ENCODE measurements around the gene ALDH3B2. TPM values are rescaled to one million over a fixed set of nuclear protein-coding genes. Genes with fewer than 3 reads are reported as not detected.
A peak's percentile ranks its signal among the peaks of the same experiment; 100 is the strongest.

The ALDH3B2 gene
- total and polyA plus RNA-seq, 2 experiments from 2014 or later, result 1.6 to 2.5 TPM

GRCh38 chr11:67675058-67675747 lies 780 bp upstream of the ALDH3B2 start:
- Histone ChIP-seq H3K36me3 (replicated peaks; ENCODE audit: insufficient read depth, low read depth) (no peaks in the 10 kb centered on the region), H3K4me3 (no peak overlapping the region), H3K9me3 (ENCODE audit: low read depth) (no peaks in the 10 kb centered on the region), H3K4me1 (ENCODE audit: insufficient read depth) (peaks cover 11% of the 10 kb centered on the region), H4K20me1 (ENCODE audit: insufficient read depth, poor library complexity, severe bottlenecking) (no peaks in the 10 kb centered on the region), H3K4me2 (peak overlapping the region; percentile 25), H3K27me3 (no peaks in the 10 kb centered on the region), H3K9me2 (replicated peaks; ENCODE audit: insufficient read depth) (no peaks in the 10 kb centered on the region), H3K79me2 (no peaks in the 10 kb centered on the region), H2AFZ (no peak overlapping the region), H3K27ac (peak overlapping the region; percentile 58)
- TF ChIP-seq EZH2phosphoT487 (IDR thresholded peaks at IDR 0.05; ENCODE audit: low read depth, severe bottlenecking, unreplicated experiment), result no peak
- TF ChIP-seq EZH2 (IDR thresholded peaks at IDR 0.05; ENCODE audit: borderline replicate concordance), result no peak
- TF ChIP-seq CTCF (IDR thresholded peaks at IDR 0.05; ENCODE audit: poor library complexity), result no peak
- no peak for DNase-seq (ENCODE audit: low spot score)
- WGBS (ENCODE audit: low lambda C conversion rate, missing lambda C conversion rate), result 90% methylated on average over 12 of the region's 12 CpGs

- H2AFZ ChIP-seq, result no peak overlapping the region
- H3K27ac ChIP-seq, result no peak overlapping the region
- no peaks in the 10 kb centered on the region for H3K79me2 ChIP-seq
- DNase-seq (ENCODE audit: low spot score), result no peak
- H3K27me3 ChIP-seq, result no peaks in the 10 kb centered on the region
- peaks cover 11% of the 10 kb centered on the region for H3K4me1 ChIP-seq (ENCODE audit: insufficient read depth)
- H4K20me1 ChIP-seq (ENCODE audit: insufficient read depth, poor library complexity, severe bottlenecking), result no peaks in the 10 kb centered on the region
- no peaks in the 10 kb centered on the region for H3K9me3 ChIP-seq (ENCODE audit: low read depth)
- no peak for TF ChIP-seq EZH2 (IDR thresholded peaks at IDR 0.05; ENCODE audit: borderline replicate concordance)
- no peak for TF ChIP-seq CTCF (IDR thresholded peaks at IDR 0.05; ENCODE audit: poor library complexity)
- no peak for TF ChIP-seq EZH2phosphoT487 (IDR thresholded peaks at IDR 0.05; ENCODE audit: low read depth, severe bottlenecking, unreplicated experiment)
- 72% methylated on average over 8 of the region's 8 CpGs for WGBS (ENCODE audit: low lambda C conversion rate, missing lambda C conversion rate)
- no peaks in the 10 kb centered on the region for H3K9me2 ChIP-seq (replicated peaks; ENCODE audit: insufficient read depth)
- no peaks in the 10 kb centered on the region for H3K36me3 ChIP-seq (replicated peaks; ENCODE audit: insufficient read depth, low read depth)
- H3K4me2 ChIP-seq, result no peak overlapping the region
- no peak overlapping the region for H3K4me3 ChIP-seq
Measured at GRCh38 chr11:67673902-67674301, 521 bp downstream of the ALDH3B2 start.

GRCh38 chr11:67673358-67673757 lies 1.1 kb downstream of the ALDH3B2 start:
- WGBS (ENCODE audit: low lambda C conversion rate, missing lambda C conversion rate), result 88% methylated on average over 7 of the region's 7 CpGs
- H3K9me3 ChIP-seq (ENCODE audit: low read depth), result no peaks in the 10 kb centered on the region
- H3K27me3 ChIP-seq, result no peaks in the 10 kb centered on the region
- H3K36me3 ChIP-seq (replicated peaks; ENCODE audit: insufficient read depth, low read depth), result no peaks in the 10 kb centered on the region
- no peaks in the 10 kb centered on the region for H4K20me1 ChIP-seq (ENCODE audit: insufficient read depth, poor library complexity, severe bottlenecking)
- no peaks in the 10 kb centered on the region for H3K79me2 ChIP-seq
- no peak overlapping the region for H3K27ac ChIP-seq
- H3K4me3 ChIP-seq, result no peak overlapping the region
- H3K4me1 ChIP-seq (ENCODE audit: insufficient read depth), result peaks cover 11% of the 10 kb centered on the region
- DNase-seq (ENCODE audit: low spot score), result no peak
- no peak overlapping the region for H3K4me2 ChIP-seq
- no peak for TF ChIP-seq CTCF (IDR thresholded peaks at IDR 0.05; ENCODE audit: poor library complexity)
- no peak for TF ChIP-seq EZH2 (IDR thresholded peaks at IDR 0.05; ENCODE audit: borderline replicate concordance)
- TF ChIP-seq EZH2phosphoT487 (IDR thresholded peaks at IDR 0.05; ENCODE audit: low read depth, severe bottlenecking, unreplicated experiment), result no peak
- no peak overlapping the region for H2AFZ ChIP-seq
- H3K9me2 ChIP-seq (replicated peaks; ENCODE audit: insufficient read depth), result no peaks in the 10 kb centered on the region
